Trophoblast cell (in vitro differentiated cells and primary cell): ENCODE measurements around the gene TLL2.

Experiments
- DNase-seq, 2 donors: peaks; one replicate each; pipeline ENCODE4 v3.0.0-alpha.2; 2016
- H2AFZ ChIP-seq: 2 replicates; pipeline ENCODE4 v1.6.1; 2013; ENCODE audit warnings: low read length, moderate library complexity, mild to moderate bottlenecking; ENCODE audit not compliant: insufficient read depth, poor library complexity
- H2AK5ac ChIP-seq: 2 replicates; pipeline ENCODE4 v1.6.1; 2013; ENCODE audit warnings: mild to moderate bottlenecking, low read length
- H2BK120ac ChIP-seq: 2 replicates; pipeline ENCODE4 v1.6.1; 2013; ENCODE audit warnings: low read length, mild to moderate bottlenecking, moderate library complexity; ENCODE audit not compliant: insufficient read depth, poor library complexity
- H2BK12ac ChIP-seq: 2 replicates; pipeline ENCODE4 v1.6.1; 2013; ENCODE audit warnings: mild to moderate bottlenecking, low read length, moderate library complexity
- H2BK5ac ChIP-seq: 2 replicates; pipeline ENCODE4 v1.6.1; 2013; ENCODE audit warnings: low read length, low read depth, moderate library complexity, mild to moderate bottlenecking; ENCODE audit not compliant: poor library complexity
- H3K14ac ChIP-seq: 2 replicates; pipeline ENCODE4 v1.6.1; 2013; ENCODE audit warnings: mild to moderate bottlenecking, low read length
- H3K18ac ChIP-seq: 2 replicates; pipeline ENCODE4 v1.6.1; 2013; ENCODE audit warnings: mild to moderate bottlenecking, low read length
- H3K23ac ChIP-seq: 2 replicates; pipeline ENCODE4 v1.6.1; 2013; ENCODE audit warnings: low read length
- H3K27ac ChIP-seq: 2 replicates; pipeline ENCODE4 v1.5.1; 2013; ENCODE audit warnings: low read depth, mild to moderate bottlenecking, inconsistent platforms, low read length, moderate library complexity
- H3K27me3 ChIP-seq: 2 replicates; pipeline ENCODE4 v1.6.1; 2013; ENCODE audit warnings: inconsistent platforms, mild to moderate bottlenecking, low read length, moderate library complexity; ENCODE audit not compliant: insufficient read depth
- H3K36me3 ChIP-seq, 2 experiments: 1 replicate in 1 of 2; 2 replicates in 1 of 2; pipeline ENCODE4 v1.6.1; 2013; ENCODE audit warnings: low read length in 2 of 2, mild to moderate bottlenecking in 2 of 2, moderate library complexity in 1 of 2; ENCODE audit not compliant: insufficient read depth in 2 of 2, control insufficient read depth in 1 of 2
- H3K4ac ChIP-seq: 2 replicates; pipeline ENCODE4 v1.6.1; 2013; ENCODE audit warnings: low read depth, mild to moderate bottlenecking, low read length, moderate library complexity
- H3K4me1 ChIP-seq, 2 experiments: 1 replicate in 1 of 2; 2 replicates in 1 of 2; pipeline ENCODE4 v1.6.1; 2013; ENCODE audit warnings: low read length in 2 of 2, mild to moderate bottlenecking in 2 of 2, moderate library complexity in 1 of 2; ENCODE audit not compliant: insufficient read depth in 2 of 2, control insufficient read depth in 1 of 2
- H3K4me2 ChIP-seq: 2 replicates; pipeline ENCODE4 v1.6.1; 2013; ENCODE audit warnings: inconsistent platforms, mild to moderate bottlenecking, low read length, moderate library complexity
- H3K4me3 ChIP-seq: 2 replicates; pipeline ENCODE4 v1.5.1; 2013; ENCODE audit warnings: mild to moderate bottlenecking, low read depth, low read length, inconsistent platforms
- H3K79me1 ChIP-seq: one replicate; pipeline ENCODE4 v1.6.1; 2013; ENCODE audit warnings: low read length
- H3K79me2 ChIP-seq: 2 replicates; pipeline ENCODE4 v1.6.1; 2013; ENCODE audit warnings: low read length, mild to moderate bottlenecking; ENCODE audit not compliant: control insufficient read depth, insufficient read depth, poor library complexity
- H3K9ac ChIP-seq: 2 replicates; pipeline ENCODE4 v1.6.1; 2013; ENCODE audit warnings: mild to moderate bottlenecking, low read length
- H3K9me3 ChIP-seq: 2 replicates; pipeline ENCODE4 v1.6.1; 2013; ENCODE audit warnings: low read depth, mild to moderate bottlenecking, control low read depth, inconsistent platforms, low read length; ENCODE audit not compliant: insufficient read depth
- H4K12ac ChIP-seq: 2 replicates; pipeline ENCODE4 v1.6.1; 2013; ENCODE audit warnings: low read depth, mild to moderate bottlenecking, low read length, moderate library complexity
- H4K8ac ChIP-seq: 2 replicates; pipeline ENCODE4 v1.6.1; 2013; ENCODE audit warnings: low read depth, mild to moderate bottlenecking, low read length, moderate library complexity
- H4K91ac ChIP-seq: one replicate; pipeline ENCODE4 v1.6.1; 2013; ENCODE audit warnings: low read depth, mild to moderate bottlenecking, low read length, moderate library complexity
- WGBS: extraction: QIAGEN DNeasy Blood & Tissue Kit; methylation state at CpG from one replicate; pipeline ENCODE4 v1.1.7; 2013; ENCODE audit warnings: missing lambda C conversion rate; ENCODE audit not compliant: insufficient read length, insufficient coverage; ENCODE audit errors: extremely low coverage; 5-methylcytosine and 5-hydroxymethylcytosine counted together

The TLL2 gene

DNA sequence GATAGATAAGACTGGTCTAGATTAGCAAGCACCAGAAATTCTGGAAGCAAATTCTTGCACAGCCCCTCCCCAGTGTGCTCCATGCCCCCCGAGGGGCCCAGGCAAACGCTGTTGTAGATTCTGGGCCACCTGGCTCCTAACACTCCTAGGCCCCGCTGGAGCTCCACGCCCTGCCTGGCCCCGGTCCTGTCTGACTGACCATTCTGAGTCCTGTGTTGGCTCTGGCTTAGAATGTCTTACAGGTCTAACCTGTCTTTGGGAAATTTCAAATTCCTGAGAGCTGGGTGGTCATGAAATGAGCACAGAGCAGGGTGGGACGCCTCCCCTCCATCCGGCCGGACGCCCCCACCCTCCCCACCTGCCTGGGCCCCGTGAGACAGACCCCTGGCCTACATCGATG, 142.4 kb downstream of the TLL2 start:
- no peak overlapping the region for H2BK12ac ChIP-seq
- no CpG with 5 or more reads among the region's 11 CpGs for WGBS
- H3K23ac ChIP-seq = no peak overlapping the region
- no peak overlapping the region for H3K18ac ChIP-seq
- H3K79me2 ChIP-seq = no peaks in the 10 kb centered on the region
- no peak overlapping the region for H2AK5ac ChIP-seq
- H3K4me2 ChIP-seq = no peak overlapping the region
- H4K91ac ChIP-seq = no peak overlapping the region
- H3K36me3 ChIP-seq = no peaks in the 10 kb centered on the region
- H2BK120ac ChIP-seq = no peak overlapping the region
- H3K4ac ChIP-seq = no peak overlapping the region
- no peaks in the 10 kb centered on the region for H3K27me3 ChIP-seq
- H3K4me1 ChIP-seq = peaks cover 3 to 4% of the 10 kb centered on the region in 2 experiments
- no peak for DNase-seq
- no peak overlapping the region for H3K27ac ChIP-seq
- H4K12ac ChIP-seq = no peak overlapping the region
- no peak overlapping the region for H2BK5ac ChIP-seq
- H4K8ac ChIP-seq = no peak overlapping the region
- peaks cover 2% of the 10 kb centered on the region for H3K9me3 ChIP-seq
- no peak overlapping the region for H3K4me3 ChIP-seq
- H2AFZ ChIP-seq = no peak overlapping the region
- no peaks in the 10 kb centered on the region for H3K79me1 ChIP-seq
- H3K9ac ChIP-seq = no peak overlapping the region
- H3K14ac ChIP-seq = no peak overlapping the region

DNA sequence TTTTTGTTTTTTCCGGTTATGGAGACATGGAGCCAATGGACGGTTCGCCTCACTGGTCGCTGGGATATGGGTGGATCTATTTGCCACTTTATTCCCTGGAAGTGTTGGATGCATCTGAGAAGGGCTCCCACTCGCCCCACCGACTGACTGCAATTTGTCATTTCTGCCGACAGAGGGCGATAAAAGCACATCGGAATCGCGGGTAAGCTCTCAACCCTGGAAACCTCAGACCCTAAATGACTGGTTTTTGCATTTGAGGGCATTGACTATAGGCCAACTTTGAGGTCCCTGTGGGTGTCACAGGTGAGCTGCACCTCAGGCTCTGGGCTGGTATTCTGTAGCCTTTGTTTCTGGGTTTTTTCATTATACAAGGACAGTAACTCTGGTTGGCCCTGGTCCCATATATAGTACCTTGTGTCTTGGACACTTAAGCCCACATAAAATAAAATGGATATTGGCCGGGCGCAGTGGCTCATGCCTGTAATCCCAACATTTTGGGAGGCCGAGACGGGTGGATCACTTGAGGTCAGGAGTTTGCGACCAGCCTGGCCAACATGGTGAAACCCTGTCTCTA, 143.1 kb downstream of the TLL2 start:
- H3K79me2 ChIP-seq = no peaks in the 10 kb centered on the region
- H3K4ac ChIP-seq = no peak overlapping the region
- H4K8ac ChIP-seq = no peak overlapping the region
- no peaks in the 10 kb centered on the region for H3K27me3 ChIP-seq
- no peak overlapping the region for H3K14ac ChIP-seq
- H3K18ac ChIP-seq = no peak overlapping the region
- H3K9ac ChIP-seq = no peak overlapping the region
- peaks cover 4 to 6% of the 10 kb centered on the region in 2 experiments for H3K4me1 ChIP-seq
- H3K23ac ChIP-seq = no peak overlapping the region
- no peak overlapping the region for H2BK5ac ChIP-seq
- H4K12ac ChIP-seq = no peak overlapping the region
- peaks cover 2% of the 10 kb centered on the region for H3K79me1 ChIP-seq
- no peaks in the 10 kb centered on the region for H3K36me3 ChIP-seq
- H2AK5ac ChIP-seq = no peak overlapping the region
- H3K27ac ChIP-seq = no peak overlapping the region
- no peak overlapping the region for H3K4me3 ChIP-seq
- H3K9me3 ChIP-seq = peaks cover 2% of the 10 kb centered on the region
- no CpG with 5 or more reads among the region's 16 CpGs for WGBS
- H2BK120ac ChIP-seq = no peak overlapping the region
- DNase-seq = peak; percentile 40 to 85
- H2AFZ ChIP-seq = no peak overlapping the region
- no peak overlapping the region for H2BK12ac ChIP-seq
- H4K91ac ChIP-seq = no peak overlapping the region
- no peak overlapping the region for H3K4me2 ChIP-seq

DNA sequence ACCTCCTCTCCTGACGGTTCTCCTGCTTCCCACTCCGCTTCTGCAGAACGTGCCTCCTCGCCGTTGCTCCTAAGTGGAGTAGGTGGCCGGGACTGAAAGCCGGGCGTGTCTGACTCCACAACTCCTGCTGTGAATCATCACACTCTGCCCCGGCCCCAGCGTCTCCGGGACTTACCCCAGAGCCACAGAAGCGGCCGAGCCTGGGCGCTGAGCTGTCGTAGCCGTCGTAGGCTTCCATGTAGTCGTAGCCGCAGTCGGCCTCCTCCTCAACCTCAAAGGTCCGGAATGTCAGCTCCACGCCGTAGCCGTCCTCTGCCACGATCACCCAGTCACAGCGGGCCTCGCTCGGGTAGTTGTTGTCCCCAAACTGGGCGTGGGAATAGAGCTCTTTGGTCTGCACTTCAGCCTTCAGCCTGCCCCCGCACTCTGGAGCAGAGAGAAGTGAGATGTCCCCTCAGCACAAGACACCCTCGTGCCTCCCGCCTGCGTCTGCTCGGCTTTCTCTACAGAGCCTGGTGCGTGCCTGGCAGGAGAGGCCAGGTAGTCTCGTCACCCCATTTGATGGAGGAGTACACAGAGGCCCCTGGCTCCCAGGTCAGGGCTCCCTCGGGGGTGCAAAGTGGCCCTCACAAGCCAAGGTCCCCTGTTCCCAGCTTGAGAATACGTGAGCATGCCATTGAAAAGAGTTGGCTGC, 143.7 kb downstream of the TLL2 start:
- H4K8ac ChIP-seq = no peak overlapping the region
- no peaks in the 10 kb centered on the region for H3K27me3 ChIP-seq
- H2BK120ac ChIP-seq = no peak overlapping the region
- no peak overlapping the region for H3K4ac ChIP-seq
- H3K4me3 ChIP-seq = no peak overlapping the region
- peaks cover 2% of the 10 kb centered on the region for H3K9me3 ChIP-seq
- H3K14ac ChIP-seq = no peak overlapping the region
- no peak overlapping the region for H2AK5ac ChIP-seq
- no peak overlapping the region for H3K23ac ChIP-seq
- no peak overlapping the region for H3K27ac ChIP-seq
- H3K79me2 ChIP-seq = no peaks in the 10 kb centered on the region
- H3K36me3 ChIP-seq = no peaks in the 10 kb centered on the region
- no CpG with 5 or more reads among the region's 38 CpGs for WGBS
- no peak overlapping the region for H2BK12ac ChIP-seq
- H3K79me1 ChIP-seq = peaks cover 2% of the 10 kb centered on the region
- peaks cover 3 to 4% of the 10 kb centered on the region in 2 experiments for H3K4me1 ChIP-seq
- no peak overlapping the region for H3K18ac ChIP-seq
- H3K9ac ChIP-seq = no peak overlapping the region
- DNase-seq = peak; percentile 79 to 82
- no peak overlapping the region for H3K4me2 ChIP-seq
- no peak overlapping the region for H2BK5ac ChIP-seq
- H2AFZ ChIP-seq = no peak overlapping the region
- H4K12ac ChIP-seq = no peak overlapping the region
- H4K91ac ChIP-seq = no peak overlapping the region

DNA sequence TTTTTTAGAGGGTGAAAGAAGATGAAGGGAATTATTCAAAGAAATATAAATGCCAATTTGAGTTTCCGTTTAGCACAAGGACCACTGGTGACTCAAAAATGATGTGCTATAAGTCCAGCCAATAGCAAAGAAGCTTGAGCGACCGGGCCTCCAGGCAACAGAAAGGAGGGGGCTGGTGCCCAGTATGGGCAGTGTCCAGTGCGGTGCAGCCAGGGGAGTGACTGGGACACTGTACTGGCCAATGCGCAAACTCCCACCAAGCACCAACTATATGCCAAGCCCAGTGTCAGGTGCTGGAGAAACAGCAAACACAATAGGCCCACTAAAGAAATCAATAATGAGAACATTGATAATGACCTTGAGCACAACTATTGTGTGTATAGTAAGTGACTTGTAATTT, 144.8 kb downstream of the TLL2 start:
- Histone ChIP-seq H2AK5ac (no peak overlapping the region), H3K23ac (no peak overlapping the region), H3K27me3 (no peaks in the 10 kb centered on the region), H3K4ac (no peak overlapping the region), H3K14ac (no peak overlapping the region), H3K27ac (no peak overlapping the region), H2BK120ac (no peak overlapping the region), H2BK5ac (no peak overlapping the region), H4K91ac (no peak overlapping the region), H3K9ac (no peak overlapping the region), H2AFZ (no peak overlapping the region), H3K4me1 (peaks cover 2% of the 10 kb centered on the region in 2 experiments), H4K12ac (no peak overlapping the region), H4K8ac (no peak overlapping the region), H2BK12ac (no peak overlapping the region), H3K4me3 (no peak overlapping the region), H3K79me1 (peaks cover 2% of the 10 kb centered on the region), H3K9me3 (peaks cover 2% of the 10 kb centered on the region), H3K18ac (no peak overlapping the region), H3K79me2 (no peaks in the 10 kb centered on the region), H3K36me3 (no peaks in the 10 kb centered on the region), H3K4me2 (no peak overlapping the region)
- DNase-seq = no peak
- WGBS = no CpG with 5 or more reads among the region's 5 CpGs
